ENCODE results near the gene DNAJC12. TPM values are rescaled to one million over a fixed set of nuclear protein-coding genes. Genes with fewer than 3 reads are reported as not detected.

The DNAJC12 gene
- total RNA-seq, 1 experiment from 2014 or later: 4.3 TPM

- TF ChIP-seq SP1 (IDR thresholded peaks at IDR 0.05; ENCODE audit: low read depth) (no peak), POLR2AphosphoS5 (IDR thresholded peaks at IDR 0.05; ENCODE audit: low read depth, low read length) (no peak)
Observed at GRCh38 chr10:67815571-67816059, 22.4 kb downstream of the DNAJC12 start (continued).

GRCh38 chr10:67812007-67812406 is 26.0 kb downstream of the DNAJC12 start:
- no peak overlapping the region for H3K4me3 ChIP-seq (replicated peaks in 1 of 2; ENCODE audit: low read depth in 1 of 2, low read length in 2 of 2)
- ChIA-PET POLR2A (no interaction called here), CTCF (no interaction called here), RAD21 (ENCODE audit: low non-redundant PET in 1 of 2, low total read pairs in 2 of 2, uncharacterized antibody in 2 of 2, unreplicated experiment in 2 of 2) (no interaction called here)
- intact Hi-C loops (cut with micrococcal nuclease): no loop called here
- H3K36me3 ChIP-seq (ENCODE audit: control insufficient read depth in 1 of 2, insufficient read depth in 2 of 2, low read length in 2 of 2): no peaks in the 10 kb centered on the region
- H3K9ac ChIP-seq (ENCODE audit: low read length): no peak overlapping the region
- H3K9me2 ChIP-seq (ENCODE audit: insufficient read depth): no peaks in the 10 kb centered on the region
- no peak overlapping the region for H3K4me2 ChIP-seq (ENCODE audit: low read length)
- no TSS peak for BruUV-seq (replicated peaks)
- H3K9me3 ChIP-seq (ENCODE audit: control insufficient read depth in 1 of 2, insufficient read depth in 1 of 2, low read depth in 1 of 2, low read length in 2 of 2): no peaks in the 10 kb centered on the region
- H3K27ac ChIP-seq (ENCODE audit: low read depth, low read length): no peak overlapping the region
- TF ChIP-seq YY1 (IDR thresholded peaks at IDR 0.05; ENCODE audit: extremely low read depth, insufficient replicate concordance, low read depth, low read length): no peak
- no peak for TF ChIP-seq CTCF (IDR thresholded peaks at IDR 0.05 in 2 of 3, conservative IDR thresholded peaks at IDR 0.05 in 1 of 3; ENCODE audit: borderline replicate concordance in 1 of 3, insufficient read depth in 1 of 3, low read depth in 2 of 3, low read length in 2 of 3)
- no peak for TF ChIP-seq EGR1 (IDR thresholded peaks at IDR 0.05; ENCODE audit: low read depth)
- no peak for TF ChIP-seq TCF7L2 (IDR thresholded peaks at IDR 0.05; ENCODE audit: borderline replicate concordance, extremely low read depth, insufficient read depth, insufficient read length)
- TF ChIP-seq ZNF274 (IDR thresholded peaks at IDR 0.05; ENCODE audit: low read depth, low read length): no peak
- H3K79me2 ChIP-seq (ENCODE audit: insufficient read depth, low read length): no peaks in the 10 kb centered on the region
- H3K27me3 ChIP-seq (ENCODE audit: insufficient read depth, low read length): no peaks in the 10 kb centered on the region
- DNase-seq (ENCODE audit: low read depth, low spot score) (no peak), ATAC-seq (no peak)
- H4K20me1 ChIP-seq (ENCODE audit: insufficient read depth): no peaks in the 10 kb centered on the region
- no peaks in the 10 kb centered on the region for H3K4me1 ChIP-seq (ENCODE audit: control insufficient read depth in 1 of 2, insufficient read depth in 2 of 2, low read length in 2 of 2)
- no peak overlapping the region for H2AFZ ChIP-seq (ENCODE audit: low read depth, low read length, poor library complexity, severe bottlenecking)

Measured in HCT116 (cell line).